22Rv1 (cell line): ENCODE data around the gene PLD4.

Experiments used
- ZFX ChIP-seq: fragments of 450-650 bp; IDR thresholded peaks from 2 replicates; pipeline ENCODE4 v1.6.1; 2017; ENCODE audit warnings: antibody characterized with exemption, borderline replicate concordance
- TF ChIP-seq, protein P1 (sequence below): fragments of 450-650 bp; IDR thresholded peaks from 2 replicates; pipeline ENCODE4 v1.5.1; 2017; ENCODE audit warnings: mild to moderate bottlenecking

DNA sequence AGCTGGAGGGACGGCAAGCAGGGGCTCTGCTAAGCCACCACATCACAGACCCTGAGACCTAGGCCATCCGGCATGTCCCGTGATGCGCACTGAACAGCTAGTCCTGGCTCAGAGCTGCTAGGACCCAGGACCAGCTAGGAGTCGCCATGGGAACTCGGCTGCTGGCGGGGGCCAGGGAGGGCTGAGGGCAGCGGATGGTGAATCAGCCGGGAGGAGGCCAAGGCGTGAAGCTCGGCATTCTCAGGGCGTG is 48.4 kb downstream of the PLD4 start:
- TF ChIP-seq, protein P1, sequence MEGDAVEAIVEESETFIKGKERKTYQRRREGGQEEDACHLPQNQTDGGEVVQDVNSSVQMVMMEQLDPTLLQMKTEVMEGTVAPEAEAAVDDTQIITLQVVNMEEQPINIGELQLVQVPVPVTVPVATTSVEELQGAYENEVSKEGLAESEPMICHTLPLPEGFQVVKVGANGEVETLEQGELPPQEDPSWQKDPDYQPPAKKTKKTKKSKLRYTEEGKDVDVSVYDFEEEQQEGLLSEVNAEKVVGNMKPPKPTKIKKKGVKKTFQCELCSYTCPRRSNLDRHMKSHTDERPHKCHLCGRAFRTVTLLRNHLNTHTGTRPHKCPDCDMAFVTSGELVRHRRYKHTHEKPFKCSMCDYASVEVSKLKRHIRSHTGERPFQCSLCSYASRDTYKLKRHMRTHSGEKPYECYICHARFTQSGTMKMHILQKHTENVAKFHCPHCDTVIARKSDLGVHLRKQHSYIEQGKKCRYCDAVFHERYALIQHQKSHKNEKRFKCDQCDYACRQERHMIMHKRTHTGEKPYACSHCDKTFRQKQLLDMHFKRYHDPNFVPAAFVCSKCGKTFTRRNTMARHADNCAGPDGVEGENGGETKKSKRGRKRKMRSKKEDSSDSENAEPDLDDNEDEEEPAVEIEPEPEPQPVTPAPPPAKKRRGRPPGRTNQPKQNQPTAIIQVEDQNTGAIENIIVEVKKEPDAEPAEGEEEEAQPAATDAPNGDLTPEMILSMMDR = no peak
- no peak for TF ChIP-seq ZFX
